Endothelial cell of umbilical vein (primary cell): ENCODE results near the gene TP53. TPM values are rescaled to one million over a fixed set of nuclear protein-coding genes. Genes with fewer than 3 reads are reported as not detected.
"Not testable (repeated sequence)": the region's sequence is repeated elsewhere in the genome, so short reads cannot be mapped to it uniquely, and the experiment has no call there.

Source experiments
- BruUV-seq: library from RNA; stranded (reverse); fragments of 400-500 nt; replicated peaks from 2 replicates; lab custom pipeline; 2021; lab: Mats Ljungman, UMichigan
- CTCF ChIA-PET: fragments of 300-600, 350-600 bp; sonication (Branson Sonifier 250); formaldehyde crosslinking; loops from one replicate; lab custom pipeline; 2021; ENCODE audit warnings: antibody characterized with exemption, inconsistent platforms; lab: Charles Lee
- POLR2A ChIA-PET: fragments of 300-600, 350-600 bp; sonication (Branson Sonifier 250); formaldehyde crosslinking; loops from one replicate; lab custom pipeline; 2021; ENCODE audit warnings: antibody characterized with exemption, inconsistent platforms; lab: Charles Lee
- DNase-seq: peaks from one replicate; pipeline ENCODE4 v3.0.0-alpha.2; 2011; ENCODE audit warnings: low read depth, low spot score
- FAIRE-seq: peaks from 2 replicates; lab custom pipeline; 2011; peaks lifted over from hg19 to GRCh38; lab: Jason Lieb, UNC
- H2AFZ ChIP-seq: 2 replicates; pipeline ENCODE4 v1.6.0; 2012; ENCODE audit warnings: low read depth, low read length, control low read depth, inconsistent platforms
- H3K27ac ChIP-seq: 2 replicates; pipeline ENCODE4 v1.5.1; 2011; ENCODE audit warnings: low read depth, mild to moderate bottlenecking, control low read depth, low read length, moderate library complexity; ENCODE audit not compliant: insufficient read depth
- H3K27me3 ChIP-seq, 2 experiments: 2 replicates each; pipeline versions ENCODE4 v1.6.0 to v1.6.1; 2011; ENCODE audit warnings: low read length in 2 of 2, mixed read lengths in 1 of 2; ENCODE audit not compliant: control insufficient read depth in 2 of 2, insufficient read depth in 2 of 2
- H3K36me3 ChIP-seq, 2 experiments: 2 replicates in 1 of 2; 3 replicates in 1 of 2; pipeline ENCODE4 v1.5.1; 2011; ENCODE audit warnings: low read length in 2 of 2, mild to moderate bottlenecking in 1 of 2, moderate library complexity in 1 of 2; ENCODE audit not compliant: control insufficient read depth in 2 of 2, insufficient read depth in 2 of 2; ENCODE audit errors: extremely low read depth in 1 of 2
- H3K4me1 ChIP-seq: 3 replicates; pipeline ENCODE4 v1.5.1; 2011; ENCODE audit warnings: mild to moderate bottlenecking, low read length; ENCODE audit not compliant: control insufficient read depth, insufficient read depth; ENCODE audit errors: extremely low read depth
- H3K4me2 ChIP-seq: 2 replicates; pipeline ENCODE4 v1.6.1; 2011; ENCODE audit warnings: low read length, control low read depth, mixed read lengths; ENCODE audit not compliant: insufficient read depth
- H3K4me3 ChIP-seq, 3 experiments: fragments of 200-600 bp in 1 of 3; sonication (generic), shearing (Covaris generic) in 1 of 3; replicated peaks in 1 of 3; 2 replicates each; pipeline ENCODE4 v1.5.1; 2011 to 2016; ENCODE audit warnings: control low read depth in 3 of 3, low read length in 3 of 3, mild to moderate bottlenecking in 2 of 3, inconsistent platforms in 1 of 3, low read depth in 1 of 3, moderate library complexity in 1 of 3; ENCODE audit not compliant: insufficient read depth in 1 of 3
- H3K79me2 ChIP-seq: 2 replicates; pipeline ENCODE4 v1.6.0; 2012; ENCODE audit warnings: low read length, inconsistent platforms; ENCODE audit not compliant: control insufficient read depth, insufficient read depth
- H3K9ac ChIP-seq: replicated peaks from 2 replicates; pipeline ENCODE3; 2011; ENCODE audit warnings: low read length, control low read depth; ENCODE audit not compliant: insufficient read depth; ENCODE audit errors: extremely low read depth
- H3K9me1 ChIP-seq: replicated peaks from 3 replicates; pipeline ENCODE4 v1.6.0; 2011; ENCODE audit warnings: mild to moderate bottlenecking, low read length; ENCODE audit not compliant: control insufficient read depth, insufficient read depth; ENCODE audit errors: extremely low read depth
- H3K9me3 ChIP-seq: replicated peaks from 2 replicates; pipeline ENCODE4 v1.5.1; 2012; ENCODE audit warnings: low read length, inconsistent platforms; ENCODE audit not compliant: control insufficient read depth, insufficient read depth
- H4K20me1 ChIP-seq: replicated peaks from 2 replicates; pipeline ENCODE3; 2011; ENCODE audit warnings: mild to moderate bottlenecking, low read length; ENCODE audit not compliant: control insufficient read depth, insufficient read depth; ENCODE audit errors: extremely low read depth
- EZH2 ChIP-seq: IDR thresholded peaks from 2 replicates; pipeline ENCODE4 v1.6.1; 2012; ENCODE audit warnings: borderline replicate concordance, low read depth, mild to moderate bottlenecking, moderate library complexity, low read length, inconsistent platforms; ENCODE audit not compliant: severe bottlenecking
- FOS ChIP-seq: IDR thresholded peaks from 2 replicates; pipeline ENCODE4 v1.6.1; 2011; ENCODE audit warnings: mild to moderate bottlenecking, low read length, moderate library complexity, borderline replicate concordance; ENCODE audit not compliant: insufficient read depth
- GATA2 ChIP-seq: IDR thresholded peaks from 2 replicates; pipeline ENCODE4 v1.7.0; 2011; ENCODE audit warnings: low read depth, mild to moderate bottlenecking, moderate library complexity, mixed read lengths, low read length; ENCODE audit not compliant: insufficient read length, insufficient read depth
- JUN ChIP-seq: IDR thresholded peaks from 2 replicates; pipeline ENCODE4 v1.6.1; 2011; ENCODE audit warnings: borderline replicate concordance, low read depth; ENCODE audit not compliant: insufficient read length, insufficient read depth
- dilution Hi-C: fragments of 300-500 bp; cut with MboI; formaldehyde crosslinking; loops from one replicate; pipeline ENCODE4 v1.15.0; 2019; ENCODE audit warnings: low sequenced_read_pairs; ENCODE audit not compliant: extremely low pct_ligation_motif_present
- intact Hi-C: fragments of 100-400 bp; cut with micrococcal nuclease; formaldehyde crosslinking; loops from one replicate; pipeline ENCODE4 v1.10.0; 2022
- polyA plus RNA-seq, 4 experiments: library from polyadenylated mRNA; depleted of rRNA in 3 of 4; stranded (reverse) in 3 of 4; unstranded in 1 of 4; fragments of >200 nt; gene quantifications; 2 replicates each; pipeline versions ENCODE4 v1.2.1 to v1.2.3, GENCODE V29; 2011 to 2012; ENCODE audit warnings: missing spikeins in 1 of 4
- total RNA-seq: library from RNA; stranded (reverse); gene quantifications from 2 replicates; pipeline ENCODE4 v1.2.3, GENCODE V29; 2021

The TP53 gene
- total and polyA plus RNA-seq, 2 donors (not counting 3 experiments of a cell fraction or from before 2014, with no cell fraction given), result 82.1 to 138 TPM

DNA sequence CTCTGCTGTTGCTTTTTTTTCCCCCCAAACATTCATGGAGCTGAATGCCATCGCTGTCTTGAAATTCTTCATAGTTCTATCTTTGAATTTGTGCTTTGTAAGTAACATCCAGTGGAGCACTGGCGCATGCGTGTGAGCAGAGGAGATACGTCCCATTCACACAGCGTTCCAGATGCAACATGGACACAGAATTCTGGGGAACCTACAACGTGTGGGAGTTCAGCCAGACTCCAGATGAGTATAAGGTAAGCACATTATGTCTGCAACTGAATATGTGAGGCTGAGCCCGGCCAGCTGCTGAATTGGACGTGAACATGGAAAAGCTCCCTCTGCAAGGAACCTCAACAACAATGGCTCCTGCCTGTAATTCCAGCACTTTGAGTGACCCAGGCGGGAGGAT lies 40.8 kb downstream of the TP53 start:
- H3K9me3 ChIP-seq, result no peaks in the 10 kb centered on the region
- DNase-seq (no peak), FAIRE-seq (no peak)
- peaks cover 11 to 15% of the 10 kb centered on the region in 2 experiments for H3K27me3 ChIP-seq
- POLR2A ChIA-PET, result no interaction called here
- no peak overlapping the region for H3K4me3 ChIP-seq
- no peak overlapping the region for H2AFZ ChIP-seq
- H3K4me2 ChIP-seq, result no peak overlapping the region
- dilution Hi-C loops, result no loop called here
- no peak overlapping the region for H3K27ac ChIP-seq
- H3K36me3 ChIP-seq, result no peaks in the 10 kb centered on the region
- H3K4me1 ChIP-seq, result no peaks in the 10 kb centered on the region
- H4K20me1 ChIP-seq, result no peaks in the 10 kb centered on the region
- intact Hi-C loops, result no loop called here
- CTCF ChIA-PET, result interaction anchor here (1.2 kb wide), 1 partner anchor 41 kb away, joined by 4 read pairs; the partner anchor contains the start of genes TP53 and WRAP53
- no peaks in the 10 kb centered on the region for H3K9me1 ChIP-seq
- H3K9ac ChIP-seq, result no peak overlapping the region
- H3K79me2 ChIP-seq, result no peaks in the 10 kb centered on the region
- TF ChIP-seq FOS, result no peak
- no TSS peak for BruUV-seq

DNA sequence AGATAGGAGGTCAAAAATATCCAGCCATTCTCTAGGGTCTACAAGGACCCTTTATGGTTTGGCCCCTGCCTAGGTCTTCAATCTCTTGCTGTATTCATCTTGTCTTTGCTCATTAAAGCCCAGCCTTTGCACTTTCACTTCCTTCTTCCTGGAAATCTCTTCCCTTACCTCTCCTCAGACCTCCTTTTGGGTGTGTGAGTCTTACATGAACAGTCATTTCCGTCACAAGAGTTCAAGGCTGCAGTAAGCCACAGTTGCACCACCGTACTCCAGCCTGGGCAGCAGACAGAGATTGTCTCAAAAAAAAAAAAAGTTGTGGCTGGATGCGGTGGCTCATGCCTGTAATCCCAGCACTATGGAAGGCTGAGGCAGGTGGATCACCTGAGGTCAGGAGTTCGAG lies 42.5 kb downstream of the TP53 start:
- no peaks in the 10 kb centered on the region for H3K9me3 ChIP-seq
- ChIA-PET POLR2A (no interaction called here), CTCF (no interaction called here)
- H3K9ac ChIP-seq, result no peak overlapping the region
- H3K36me3 ChIP-seq, result no peaks in the 10 kb centered on the region
- H3K9me1 ChIP-seq, result no peaks in the 10 kb centered on the region
- dilution Hi-C loops (no loop called here), intact Hi-C loops (no loop called here)
- H4K20me1 ChIP-seq, result no peaks in the 10 kb centered on the region
- H3K27me3 ChIP-seq, result no peaks in the 10 kb centered on the region
- FAIRE-seq, result no peak
- BruUV-seq, result no TSS peak
- no peak overlapping the region for H3K4me2 ChIP-seq
- H3K27ac ChIP-seq, result no peak overlapping the region
- H3K4me3 ChIP-seq, result no peak overlapping the region
- TF ChIP-seq EZH2 (no peak), JUN (no peak), GATA2 (no peak)
- H3K4me1 ChIP-seq, result no peaks in the 10 kb centered on the region
- no peak for DNase-seq
- no peaks in the 10 kb centered on the region for H3K79me2 ChIP-seq
- H2AFZ ChIP-seq, result no peak overlapping the region

DNA sequence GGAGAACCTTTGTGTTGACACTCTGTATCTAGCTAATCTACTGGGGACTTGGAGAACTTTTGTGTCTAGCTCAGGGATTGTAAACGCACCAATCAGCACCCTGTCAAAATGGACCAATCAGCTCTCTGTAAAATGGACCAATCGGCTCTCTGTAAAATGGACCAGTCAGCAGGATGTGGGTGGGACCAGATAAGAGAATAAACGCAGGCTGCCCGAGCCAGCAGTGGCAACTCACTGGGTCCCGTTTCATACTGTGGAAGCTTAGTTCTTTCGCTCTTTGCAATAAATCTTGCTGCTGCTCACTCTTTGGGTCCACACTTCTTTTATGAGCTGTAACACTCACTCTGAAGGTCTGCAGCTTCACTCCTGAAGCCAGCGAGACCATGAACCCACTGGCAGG lies 45.7 kb downstream of the TP53 start:
- FAIRE-seq, H3K9me3 ChIP-seq, H3K9ac ChIP-seq, H3K4me3 ChIP-seq, H3K27ac ChIP-seq, H3K36me3 ChIP-seq, H4K20me1 ChIP-seq, POLR2A ChIA-PET, dilution Hi-C loops, H3K4me1 ChIP-seq, H3K27me3 ChIP-seq, H3K9me1 ChIP-seq, DNase-seq, H3K4me2 ChIP-seq, H2AFZ ChIP-seq, BruUV-seq, intact Hi-C loops, H3K79me2 ChIP-seq: not testable (repeated sequence)
- CTCF ChIA-PET, result interaction anchor here (0.9 to 1.8 kb wide), 4 partner anchors 8 to 46 kb away, joined by 3 to 6 read pairs (median 3); partner anchors contain the start of genes ATP1B2, TP53 and WRAP53
